A549 (cell line): ENCODE results near the gene MRPS24. TPM values are rescaled to one million over a fixed set of nuclear protein-coding genes. Genes with fewer than 3 reads are reported as not detected.
"Not testable (repeated sequence)": the region's sequence is repeated elsewhere in the genome, so short reads cannot be mapped to it uniquely, and the experiment has no call there.

Experiments
- ATAC-seq, 2 experiments: fragments of 200-7000 bp in 1 of 2; fragments of >200 bp in 1 of 2; cut with Nextera tagmentation in 1 of 2; cut with Tn5 transposase in 1 of 2; 3 replicates each; pipeline versions ENCODE4 v1.8.0 to v1.9.1; 2018 to 2020; ENCODE audit warnings: mild to moderate bottlenecking in 1 of 2, moderate library complexity in 1 of 2
- CTCF ChIA-PET: fragments of 300-600 bp; sonication (Branson Sonifier 250); formaldehyde crosslinking; extraction: SDS; loops from one replicate; lab custom pipeline; 2021; ENCODE audit warnings: antibody characterized with exemption, inconsistent platforms; lab: Yijun Ruan, JAX
- POLR2A ChIA-PET: fragments of 350-600 bp; formaldehyde crosslinking; extraction: SDS; loops from one replicate; lab custom pipeline; 2021; ENCODE audit warnings: antibody characterized with exemption, inconsistent platforms; lab: Yijun Ruan, JAX
- DNase-seq, 2 experiments: peaks; one replicate each; pipeline versions ENCODE4 v3.0.0 to v3.0.0-alpha.2; 2011 to 2016; ENCODE audit warnings: low read depth in 1 of 2, low spot score in 1 of 2
- FAIRE-seq: peaks from 2 replicates; lab custom pipeline; 2011; peaks lifted over from hg19 to GRCh38; lab: Jason Lieb, UNC
- H3K27ac ChIP-seq, 2 experiments: fragments of >200 bp; sonication (Bioruptor Twin); formaldehyde crosslinking; 3 replicates each; pipeline ENCODE4 v1.5.1; 2016 to 2017
- H3K4me1 ChIP-seq: fragments of >200 bp; sonication (Bioruptor Twin); formaldehyde crosslinking; 3 replicates; pipeline ENCODE4 v1.6.1; 2016
- H3K4me2 ChIP-seq: fragments of >200 bp; sonication (Bioruptor Twin); formaldehyde crosslinking; 3 replicates; pipeline ENCODE4 v1.6.1; 2016
- H3K4me3 ChIP-seq: fragments of >200 bp; sonication (Bioruptor Twin); formaldehyde crosslinking; 3 replicates; pipeline ENCODE4 v1.5.1; 2016
- H3K9me3 ChIP-seq: fragments of >200 bp; sonication (Bioruptor Twin); formaldehyde crosslinking; 3 replicates; pipeline ENCODE4 v1.6.1; 2016
- CBX8 ChIP-seq: fragments of 200-600 bp; sonication (generic); IDR thresholded peaks from 2 replicates; pipeline ENCODE4 v1.6.1; 2016
- HDAC2 ChIP-seq: fragments of 200-600 bp; sonication (generic); IDR thresholded peaks from 2 replicates; pipeline ENCODE4 v1.6.1; 2016
- HOXA7 ChIP-seq: fragments of 250-450 bp; sonication (Bioruptor Pico); IDR thresholded peaks from 2 replicates; pipeline ENCODE4 v1.5.0; 2020; ENCODE audit warnings: mild to moderate bottlenecking, moderate library complexity
- JUN ChIP-seq, 2 experiments: fragments of >200 bp; sonication (Bioruptor Twin); formaldehyde crosslinking; IDR thresholded peaks; 2 replicates in 1 of 2; 3 replicates in 1 of 2; pipeline ENCODE4 v1.6.1; 2016 to 2017
- KDM1A ChIP-seq: fragments of 200-600 bp; sonication (generic); IDR thresholded peaks from 2 replicates; pipeline ENCODE4 v1.6.1; 2016; ENCODE audit warnings: low read depth, mild to moderate bottlenecking
- POLR2AphosphoS2 ChIP-seq: conservative IDR thresholded peaks from 2 replicates; pipeline ENCODE4 v1.6.1; 2012; ENCODE audit warnings: low read length, improper control_type of control experiment, inconsistent platforms
- REST ChIP-seq: fragments of 200-600 bp; sonication (generic); IDR thresholded peaks from 2 replicates; pipeline ENCODE4 v1.6.1; 2016; ENCODE audit warnings: antibody characterized with exemption, mild to moderate bottlenecking, moderate library complexity
- ZSCAN20 ChIP-seq: fragments of 250-450 bp; sonication (Bioruptor Pico); IDR thresholded peaks from 2 replicates; pipeline ENCODE4 v1.8.0; 2022; ENCODE audit warnings: mild to moderate bottlenecking, moderate library complexity
- WGBS: methylation state at CpG from one replicate; pipeline ENCODE4 v1.1.6; 2017; ENCODE audit errors: missing lambda C conversion rate; 5-methylcytosine and 5-hydroxymethylcytosine counted together
- polyA plus RNA-seq, 4 experiments: library from polyadenylated mRNA; depleted of rRNA in 3 of 4; stranded (reverse); fragments of >200 nt; fragmentation: RNase III in 1 of 4; extraction: RNeasy Plus Mini Kit Qiagen cat#74134 plus additional on column Dnase treatment in 1 of 4; gene quantifications; 2 replicates in 3 of 4; 3 replicates in 1 of 4; pipeline ENCODE4 v1.2.3, GENCODE V29; 2011 to 2017
- small RNA-seq, 6 experiments: library from RNA; depleted of rRNA; stranded (forward); fragments of <200 nt; gene quantifications; one replicate each; pipeline ENCODE3, GENCODE V24; 2012
- TF ChIP-seq, protein P1 (sequence below): fragments of >200 bp; sonication (Bioruptor Twin); formaldehyde crosslinking; IDR thresholded peaks from 3 replicates; pipeline ENCODE4 v1.5.1; 2016

Gene MRPS24
- polyA plus RNA-seq, 2 of the 4 experiments (the other 2 are of a cell fraction), result 170 to 226 TPM

DNA sequence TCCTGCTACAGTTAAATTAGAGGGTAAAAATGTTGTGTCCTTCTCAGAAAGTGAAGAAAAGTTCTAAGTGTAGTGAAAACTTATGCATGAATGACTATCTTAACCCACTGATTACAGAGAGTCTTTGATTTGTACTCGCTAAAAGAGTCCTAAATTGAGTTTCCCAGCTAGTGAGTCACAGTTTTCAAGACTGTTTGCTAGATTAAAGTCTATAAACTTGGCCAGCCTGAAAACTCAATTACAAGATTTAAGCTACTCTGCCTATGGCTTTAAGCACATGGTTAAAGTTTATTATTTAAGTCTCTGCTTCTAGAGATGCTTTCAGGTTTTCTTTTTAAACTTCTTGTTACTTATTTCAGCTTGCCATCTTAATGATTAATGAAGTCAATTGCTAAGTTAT is 44.4 kb downstream of the MRPS24 start:
- Histone ChIP-seq H3K9me3 (no peaks in the 10 kb centered on the region), H3K27ac (no peak overlapping the region), H3K4me3 (no peak overlapping the region), H3K4me1 (no peaks in the 10 kb centered on the region), H3K4me2 (no peak overlapping the region)
- DNase-seq (no peak), ATAC-seq (no peak), FAIRE-seq (no peak)
- WGBS, result 56% methylated on average over 1 of the region's 1 CpG
- ChIA-PET CTCF (interaction anchor here (0.7 to 7.5 kb wide), 3 partner anchors 13 to 95 kb away, joined by 3 to 86 read pairs (median 8); partner anchors contain the start of gene COA1), POLR2A (no interaction called here)
- TF ChIP-seq HDAC2 (no peak), CBX8 (no peak), ZSCAN20 (no peak), POLR2AphosphoS2 (no peak), JUN (IDR thresholded peaks at IDR 0.05) (no peak), HOXA7 (CRISPR knock-in tag) (no peak)
- TF ChIP-seq, protein P1, sequence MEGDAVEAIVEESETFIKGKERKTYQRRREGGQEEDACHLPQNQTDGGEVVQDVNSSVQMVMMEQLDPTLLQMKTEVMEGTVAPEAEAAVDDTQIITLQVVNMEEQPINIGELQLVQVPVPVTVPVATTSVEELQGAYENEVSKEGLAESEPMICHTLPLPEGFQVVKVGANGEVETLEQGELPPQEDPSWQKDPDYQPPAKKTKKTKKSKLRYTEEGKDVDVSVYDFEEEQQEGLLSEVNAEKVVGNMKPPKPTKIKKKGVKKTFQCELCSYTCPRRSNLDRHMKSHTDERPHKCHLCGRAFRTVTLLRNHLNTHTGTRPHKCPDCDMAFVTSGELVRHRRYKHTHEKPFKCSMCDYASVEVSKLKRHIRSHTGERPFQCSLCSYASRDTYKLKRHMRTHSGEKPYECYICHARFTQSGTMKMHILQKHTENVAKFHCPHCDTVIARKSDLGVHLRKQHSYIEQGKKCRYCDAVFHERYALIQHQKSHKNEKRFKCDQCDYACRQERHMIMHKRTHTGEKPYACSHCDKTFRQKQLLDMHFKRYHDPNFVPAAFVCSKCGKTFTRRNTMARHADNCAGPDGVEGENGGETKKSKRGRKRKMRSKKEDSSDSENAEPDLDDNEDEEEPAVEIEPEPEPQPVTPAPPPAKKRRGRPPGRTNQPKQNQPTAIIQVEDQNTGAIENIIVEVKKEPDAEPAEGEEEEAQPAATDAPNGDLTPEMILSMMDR, result no peak

DNA sequence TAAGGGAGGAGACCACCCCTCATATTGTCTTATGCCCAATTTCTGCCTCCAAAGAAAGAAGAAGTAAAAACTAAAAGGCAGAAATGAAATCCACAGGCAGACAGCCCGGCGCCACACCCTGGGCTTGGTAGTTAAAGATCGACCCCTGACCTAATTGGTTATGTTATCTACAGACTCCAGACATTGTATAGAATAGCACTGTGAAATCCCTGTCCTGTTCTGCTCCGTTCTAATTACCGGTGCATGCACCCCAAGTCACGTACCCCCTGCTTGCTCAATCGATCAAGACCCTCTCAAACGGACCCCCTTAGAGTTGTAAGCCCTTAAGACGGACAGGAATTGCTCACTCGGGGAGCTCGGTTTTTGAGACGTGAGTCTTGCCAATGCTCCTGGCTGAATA is 44.8 kb downstream of the MRPS24 start:
- POLR2A ChIA-PET, ATAC-seq, H3K27ac ChIP-seq, H3K4me3 ChIP-seq, DNase-seq, FAIRE-seq, H3K4me1 ChIP-seq, H3K4me2 ChIP-seq, H3K9me3 ChIP-seq: not testable (repeated sequence)
- CTCF ChIA-PET, result interaction anchor here (0.5 to 7.5 kb wide), 4 partner anchors 13 to 138 kb away, joined by 3 to 86 read pairs (median 6); partner anchors contain the start of gene COA1
- 64% methylated on average over 12 of the region's 12 CpGs for WGBS

DNA sequence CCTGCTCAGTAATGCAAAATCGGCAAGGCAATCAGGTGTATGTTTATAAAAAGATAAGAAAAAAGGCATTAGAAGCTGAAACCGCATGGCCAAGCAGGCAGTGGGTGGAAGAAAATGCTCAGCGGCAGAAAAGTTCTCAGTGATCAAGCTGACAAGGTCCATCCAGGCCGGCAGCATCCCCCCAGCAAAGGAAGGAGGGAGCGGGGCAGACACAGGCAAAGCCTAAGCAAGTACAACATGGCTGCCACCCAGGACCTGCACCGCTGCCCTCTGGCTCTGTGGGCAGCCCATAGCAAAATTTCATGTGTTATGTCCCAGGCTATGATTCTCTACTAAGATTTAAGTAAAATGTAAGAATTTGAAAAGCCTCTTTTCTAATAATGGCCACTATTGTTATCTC is 45.4 kb downstream of the MRPS24 start:
- no peaks in the 10 kb centered on the region for H3K9me3 ChIP-seq
- CTCF ChIA-PET, result interaction anchor here (0.7 to 7.5 kb wide), 3 partner anchors 9 to 241 kb away, joined by 3 to 86 read pairs (median 7); partner anchors contain the start of gene STK17A
- no peak overlapping the region for H3K4me2 ChIP-seq
- no peak for ATAC-seq
- no peak for FAIRE-seq
- TF ChIP-seq REST, result no peak
- no peak for TF ChIP-seq KDM1A
- no peak for DNase-seq
- H3K27ac ChIP-seq, result no peak overlapping the region
- H3K4me3 ChIP-seq, result no peak overlapping the region
- H3K4me1 ChIP-seq, result no peaks in the 10 kb centered on the region
- 75% methylated on average over 6 of the region's 6 CpGs for WGBS
- POLR2A ChIA-PET, result interaction anchor here (0.6 kb wide), 1 partner anchor 18 kb away, joined by 3 read pairs; no protein-coding TSS in a partner anchor

GRCh38 chr7:43823425-43823824 is 45.9 kb downstream of the MRPS24 start:
- FAIRE-seq, H3K27ac ChIP-seq: not testable (repeated sequence)
- CTCF ChIA-PET, result interaction anchor here (0.7 to 2.4 kb wide), 3 partner anchors 10 to 241 kb away, joined by 3 to 7 read pairs (median 3); partner anchors contain the start of gene STK17A

More at GRCh38 chr7:43823425-43823824, 45.9 kb downstream of the MRPS24 start:
- H3K4me1 ChIP-seq, POLR2A ChIA-PET, H3K4me2 ChIP-seq, DNase-seq, H3K9me3 ChIP-seq, ATAC-seq, H3K4me3 ChIP-seq: not testable (repeated sequence)
- WGBS, result 78% methylated on average over 7 of the region's 7 CpGs

Small RNAs within 50 kb of the gene (small RNA-seq; reads per million reads assigned to genes)
- 0 to 3.4 (median 1.4) reads per million in 6 experiments for gene MRPS24

Other genes with a start within 250 kb of the MRPS24 start
- gene COA1, start 140.0 kb downstream of the MRPS24 start, polyA plus RNA-seq (2011; rRNA removed), result 57.5 and 84.0 TPM in 2 replicates
- gene COA1, start 140.0 kb downstream of the MRPS24 start, polyA plus RNA-seq (2017; fragmentation: RNase III; extraction: RNeasy Plus Mini Kit Qiagen cat#74134 plus additional on column Dnase treatment), result 91.3 to 94.6 TPM (median 91.4 TPM) in 3 replicates
- 71.3 and 85.4 TPM in 2 replicates for gene BLVRA, start 110.8 kb downstream of the MRPS24 start, polyA plus RNA-seq (2011; rRNA removed)
- gene BLVRA, start 110.8 kb downstream of the MRPS24 start, polyA plus RNA-seq (2017; fragmentation: RNase III; extraction: RNeasy Plus Mini Kit Qiagen cat#74134 plus additional on column Dnase treatment), result 65.2 to 76.5 TPM (median 68.5 TPM) in 3 replicates
- gene URGCP, start 37.1 kb upstream of the MRPS24 start, polyA plus RNA-seq (2011; rRNA removed), result 20.2 and 26.8 TPM in 2 replicates
- 18.7 to 19.8 TPM (median 19.7 TPM) in 3 replicates for gene URGCP, start 37.1 kb upstream of the MRPS24 start, polyA plus RNA-seq (2017; fragmentation: RNase III; extraction: RNeasy Plus Mini Kit Qiagen cat#74134 plus additional on column Dnase treatment)
- gene UBE2D4, start 56.9 kb upstream of the MRPS24 start, polyA plus RNA-seq (2011; rRNA removed), result 14.0 and 17.6 TPM in 2 replicates
- 7.9 to 9.0 TPM (median 8.4 TPM) in 3 replicates for gene UBE2D4, start 56.9 kb upstream of the MRPS24 start, polyA plus RNA-seq (2017; fragmentation: RNase III; extraction: RNeasy Plus Mini Kit Qiagen cat#74134 plus additional on column Dnase treatment)
- gene SPDYE1, start 128.4 kb upstream of the MRPS24 start, polyA plus RNA-seq (2011; rRNA removed), result not detected in 2 replicates
- gene SPDYE1, start 128.4 kb upstream of the MRPS24 start, polyA plus RNA-seq (2017; fragmentation: RNase III; extraction: RNeasy Plus Mini Kit Qiagen cat#74134 plus additional on column Dnase treatment), result not detected in 3 replicates
- gene DBNL, start 175.2 kb upstream of the MRPS24 start, polyA plus RNA-seq (2011; rRNA removed), result 41.8 and 41.9 TPM in 2 replicates
- gene DBNL, start 175.2 kb upstream of the MRPS24 start, polyA plus RNA-seq (2017; fragmentation: RNase III; extraction: RNeasy Plus Mini Kit Qiagen cat#74134 plus additional on column Dnase treatment), result 85.0 to 95.9 TPM (median 95.0 TPM) in 3 replicates
- not detected in 2 replicates for gene PGAM2, start 196.1 kb upstream of the MRPS24 start, polyA plus RNA-seq (2011; rRNA removed)
- gene PGAM2, start 196.1 kb upstream of the MRPS24 start, polyA plus RNA-seq (2017; fragmentation: RNase III; extraction: RNeasy Plus Mini Kit Qiagen cat#74134 plus additional on column Dnase treatment), result not detected in 3 replicates
- 4.6 and 6.4 TPM in 2 replicates for gene POLM, start 213.0 kb upstream of the MRPS24 start, polyA plus RNA-seq (2011; rRNA removed)
- gene POLM, start 213.0 kb upstream of the MRPS24 start, polyA plus RNA-seq (2017; fragmentation: RNase III; extraction: RNeasy Plus Mini Kit Qiagen cat#74134 plus additional on column Dnase treatment), result 5.5 to 7.3 TPM (median 6.6 TPM) in 3 replicates
- gene AEBP1, start 234.8 kb upstream of the MRPS24 start, polyA plus RNA-seq (2011; rRNA removed), result not detected in 2 replicates
- not detected in 3 replicates for gene AEBP1, start 234.8 kb upstream of the MRPS24 start, polyA plus RNA-seq (2017; fragmentation: RNase III; extraction: RNeasy Plus Mini Kit Qiagen cat#74134 plus additional on column Dnase treatment)